Measurements from ENCODE around the gene WSB1.

Gene WSB1

GRCh38 chr17:27338536-27338985 lies 44.6 kb downstream of the WSB1 start:
- no peak for DNase-seq (ENCODE audit: low spot score)

- DNase-seq (ENCODE audit: low spot score), result no peak
These were observed 45.4 kb downstream of the WSB1 start for GRCh38 chr17:27339198-27339835.

GRCh38 chr17:27339836-27340550 lies 46.1 kb downstream of the WSB1 start:
- peak; percentile 51 for DNase-seq (ENCODE audit: low spot score)

- no peak for DNase-seq (ENCODE audit: low spot score)
These were observed 46.7 kb downstream of the WSB1 start for GRCh38 chr17:27340575-27340974.

- DNase-seq (ENCODE audit: low spot score), result no peak
These were observed 47.1 kb downstream of the WSB1 start for GRCh38 chr17:27341041-27341471.

GRCh38 chr17:27342059-27342458 lies 48.1 kb downstream of the WSB1 start:
- DNase-seq (ENCODE audit: low spot score), result no peak

- no peak for DNase-seq (ENCODE audit: low spot score)
These were observed 49.4 kb downstream of the WSB1 start for GRCh38 chr17:27343294-27343693.

- DNase-seq (ENCODE audit: low spot score), result no peak
These were observed 50.2 kb downstream of the WSB1 start for GRCh38 chr17:27343977-27344607.

GRCh38 chr17:27345141-27345904 lies 51.4 kb downstream of the WSB1 start:
- DNase-seq (ENCODE audit: low spot score), result no peak

GRCh38 chr17:27346228-27346899 lies 52.5 kb downstream of the WSB1 start:
- no peak for DNase-seq (ENCODE audit: low spot score)

- no peak for DNase-seq (ENCODE audit: low spot score)
These were observed 54.3 kb downstream of the WSB1 start for GRCh38 chr17:27348196-27348595.

GRCh38 chr17:27349540-27350021 lies 55.7 kb downstream of the WSB1 start:
- no peak for DNase-seq (ENCODE audit: low spot score)

- DNase-seq (ENCODE audit: low spot score), result no peak
These were observed 57.8 kb downstream of the WSB1 start for GRCh38 chr17:27351759-27352158.

GRCh38 chr17:27352448-27353032 lies 58.6 kb downstream of the WSB1 start:
- DNase-seq (ENCODE audit: low spot score), result no peak

GRCh38 chr17:27353033-27353460 lies 59.1 kb downstream of the WSB1 start:
- no peak for DNase-seq (ENCODE audit: low spot score)

- DNase-seq (ENCODE audit: low spot score), result peak; percentile 90
These were observed 59.6 kb downstream of the WSB1 start for GRCh38 chr17:27353461-27354050.

- DNase-seq (ENCODE audit: low spot score), result no peak
These were observed 60.2 kb downstream of the WSB1 start for GRCh38 chr17:27354051-27354490.

- DNase-seq (ENCODE audit: low spot score), result peak; percentile 29
These were observed 60.7 kb downstream of the WSB1 start for GRCh38 chr17:27354491-27355081.

GRCh38 chr17:27355419-27355818 lies 61.5 kb downstream of the WSB1 start:
- no peak for DNase-seq (ENCODE audit: low spot score)

- DNase-seq (ENCODE audit: low spot score), result no peak
These were observed 62.3 kb downstream of the WSB1 start for GRCh38 chr17:27356091-27356705.

Measured in CD4-positive, alpha-beta T cell treated with Interleukin-2 at 100 ng/mL for 4 hours (primary cell).